Measurements from ENCODE around the gene IL17REL.

IL17REL gene

DNA sequence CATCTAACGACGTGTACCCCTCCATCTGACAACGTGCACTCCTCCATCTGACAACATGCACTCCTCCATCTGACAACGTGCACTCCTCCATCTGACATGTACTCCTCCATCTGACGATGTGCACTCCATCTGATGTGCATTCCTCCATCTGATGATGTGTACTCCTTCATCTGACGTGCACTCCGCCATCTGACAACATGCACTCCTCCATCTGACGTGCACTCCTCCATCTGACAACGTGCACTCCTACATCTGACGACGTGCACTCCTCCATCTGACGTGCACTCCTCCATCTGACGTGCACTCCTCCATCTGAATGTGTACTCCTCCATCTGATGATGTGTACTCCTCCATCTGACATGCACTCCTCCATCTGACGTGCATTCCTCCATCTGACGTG is 8.0 kb upstream of the IL17REL start:
- FAIRE-seq = no peak

DNA sequence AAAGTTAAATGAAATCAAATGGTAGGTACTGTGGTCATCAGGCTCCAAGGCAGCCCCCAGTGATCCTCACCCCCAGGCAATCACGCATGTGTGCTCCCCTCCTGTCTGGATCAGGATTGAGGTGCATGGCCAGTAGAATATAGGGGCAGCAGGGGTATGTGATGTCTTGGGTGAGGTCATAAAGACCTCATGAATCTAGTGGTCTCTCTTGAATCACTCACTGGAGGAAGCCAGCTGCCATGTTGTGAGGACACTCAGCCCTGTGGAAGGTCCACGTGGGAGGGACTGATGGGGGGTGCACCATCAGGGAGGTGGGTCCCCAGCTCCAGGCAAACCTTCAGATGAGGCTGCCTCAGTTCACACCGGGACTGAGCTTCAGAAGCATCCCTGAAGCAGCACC is 6.8 kb upstream of the IL17REL start:
- FAIRE-seq = no peak

DNA sequence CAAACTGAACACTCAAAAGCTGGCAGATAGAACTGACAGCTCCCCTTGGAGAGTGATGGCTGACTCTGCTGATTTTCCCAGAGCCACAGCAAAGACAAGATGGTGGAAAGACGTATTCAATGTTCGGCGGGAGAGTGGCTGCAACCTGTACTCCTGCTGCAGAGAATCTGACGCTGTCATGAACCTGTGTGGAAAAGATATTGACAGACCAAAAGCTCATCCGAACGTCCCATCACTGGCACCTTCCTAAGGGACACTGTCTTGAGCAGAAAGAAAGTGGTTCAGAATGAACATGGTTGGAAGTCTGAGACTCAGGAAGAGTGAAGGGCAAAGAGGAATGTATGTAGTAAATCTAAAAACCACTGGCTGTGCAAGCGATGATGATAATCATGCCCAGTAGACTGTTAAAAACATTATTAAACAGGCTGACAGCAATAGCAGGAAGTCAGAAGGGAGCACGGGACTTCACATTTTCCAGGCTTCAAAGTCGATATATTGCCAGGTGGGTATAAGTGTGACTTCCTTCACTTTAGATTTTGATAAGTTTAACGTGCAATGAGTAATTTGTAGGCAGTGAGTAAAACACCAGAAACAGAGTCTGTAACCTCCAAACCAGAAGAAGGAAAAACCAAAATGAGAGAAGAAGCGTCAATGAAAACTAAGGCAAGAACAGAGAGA is 6.2 kb upstream of the IL17REL start:
- no peak for FAIRE-seq

DNA sequence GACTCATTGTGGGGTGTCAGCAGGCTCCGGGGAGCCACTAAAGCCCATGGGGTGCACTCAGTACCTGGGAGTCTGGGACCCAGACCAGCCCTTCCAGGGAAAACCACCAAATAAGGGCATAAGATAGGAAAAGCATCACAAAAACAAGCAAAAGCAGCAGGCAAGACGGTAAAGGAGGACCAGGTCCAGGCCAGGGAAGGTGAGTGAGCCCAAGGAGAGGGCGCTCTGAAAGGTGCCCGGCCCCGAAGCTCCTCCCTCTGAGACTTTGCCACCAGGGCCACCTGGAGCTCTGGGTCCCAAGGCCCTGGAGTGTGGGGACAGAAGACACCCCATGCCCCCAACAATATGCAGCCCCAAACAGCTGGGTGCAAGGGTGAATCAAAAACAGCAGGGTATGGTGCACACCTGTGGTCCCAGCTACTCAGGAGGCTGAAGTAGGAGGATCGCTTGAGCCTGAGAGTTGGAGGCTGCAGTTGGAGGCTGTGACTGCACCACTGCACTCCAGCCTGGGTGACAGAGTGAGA is 5.2 kb upstream of the IL17REL start:
- no peak for FAIRE-seq

DNA sequence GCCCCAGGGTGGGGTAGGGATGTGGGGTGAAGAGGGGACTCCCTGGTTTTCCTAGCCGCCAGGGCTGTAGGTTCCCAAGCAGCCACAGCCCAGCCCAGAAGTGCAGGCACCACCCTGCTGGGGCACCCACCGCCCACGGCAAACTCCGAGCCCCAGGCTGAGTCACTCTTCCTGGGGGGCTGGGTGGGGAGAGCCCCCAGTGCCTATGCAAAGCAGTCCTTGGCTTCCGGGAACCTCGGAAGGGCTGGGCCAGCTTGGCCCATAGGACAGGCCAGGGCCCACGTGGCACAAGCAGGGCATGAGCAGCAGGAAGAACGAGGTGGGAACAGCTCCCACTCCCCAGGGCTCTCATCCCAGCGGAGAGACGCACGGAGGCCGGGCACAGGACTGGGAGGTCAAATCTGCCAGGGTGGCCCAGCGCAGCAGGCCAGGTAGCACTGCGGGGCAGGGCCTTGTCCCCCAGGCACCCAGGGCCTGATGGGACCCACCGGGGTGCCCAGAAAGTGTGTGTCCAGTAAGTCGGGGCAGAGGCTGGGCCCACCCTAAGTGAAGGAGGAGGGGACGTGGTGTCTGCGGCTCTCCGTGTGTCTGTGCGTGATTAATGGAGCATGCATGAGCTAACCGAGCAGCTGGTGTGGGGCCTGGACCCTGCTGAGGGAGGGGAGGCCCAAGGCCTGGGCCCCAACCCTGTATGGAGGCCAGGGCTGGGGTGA is 4.6 kb upstream of the IL17REL start:
- no peak for FAIRE-seq

DNA sequence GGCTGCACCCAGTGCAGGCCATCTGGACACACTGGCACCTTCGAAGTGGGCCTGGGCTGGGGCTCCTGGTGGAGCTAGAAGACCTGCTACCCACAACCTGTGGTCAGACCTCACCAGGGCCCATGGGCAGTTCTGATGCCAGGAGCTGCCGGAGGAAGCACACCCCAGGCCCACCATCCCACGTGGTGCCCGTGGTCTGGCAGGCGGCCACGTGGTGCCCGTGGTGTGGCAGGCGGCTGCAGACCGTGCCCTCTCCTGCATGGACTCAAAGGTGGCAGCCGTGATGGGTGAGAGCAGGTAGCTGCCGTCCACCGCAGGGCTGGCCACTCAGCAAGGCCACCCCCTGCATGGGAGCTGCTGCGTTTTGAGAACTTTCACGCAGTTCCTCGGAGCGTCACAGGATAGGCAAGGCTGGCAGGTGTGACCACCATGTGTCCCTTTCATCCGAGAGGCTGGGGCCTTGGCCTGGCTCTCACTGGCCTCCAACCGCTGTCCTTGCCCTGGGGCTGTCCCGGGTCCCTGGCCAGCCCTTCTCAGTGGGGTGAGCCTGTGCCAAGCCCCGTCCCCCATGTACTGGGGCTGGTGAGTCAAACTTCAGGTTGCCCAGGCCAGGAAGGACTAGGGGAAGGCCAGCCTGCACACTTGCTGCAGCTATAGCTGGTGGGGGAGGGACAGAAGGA is 3.9 kb upstream of the IL17REL start:
- no peak for FAIRE-seq

DNA sequence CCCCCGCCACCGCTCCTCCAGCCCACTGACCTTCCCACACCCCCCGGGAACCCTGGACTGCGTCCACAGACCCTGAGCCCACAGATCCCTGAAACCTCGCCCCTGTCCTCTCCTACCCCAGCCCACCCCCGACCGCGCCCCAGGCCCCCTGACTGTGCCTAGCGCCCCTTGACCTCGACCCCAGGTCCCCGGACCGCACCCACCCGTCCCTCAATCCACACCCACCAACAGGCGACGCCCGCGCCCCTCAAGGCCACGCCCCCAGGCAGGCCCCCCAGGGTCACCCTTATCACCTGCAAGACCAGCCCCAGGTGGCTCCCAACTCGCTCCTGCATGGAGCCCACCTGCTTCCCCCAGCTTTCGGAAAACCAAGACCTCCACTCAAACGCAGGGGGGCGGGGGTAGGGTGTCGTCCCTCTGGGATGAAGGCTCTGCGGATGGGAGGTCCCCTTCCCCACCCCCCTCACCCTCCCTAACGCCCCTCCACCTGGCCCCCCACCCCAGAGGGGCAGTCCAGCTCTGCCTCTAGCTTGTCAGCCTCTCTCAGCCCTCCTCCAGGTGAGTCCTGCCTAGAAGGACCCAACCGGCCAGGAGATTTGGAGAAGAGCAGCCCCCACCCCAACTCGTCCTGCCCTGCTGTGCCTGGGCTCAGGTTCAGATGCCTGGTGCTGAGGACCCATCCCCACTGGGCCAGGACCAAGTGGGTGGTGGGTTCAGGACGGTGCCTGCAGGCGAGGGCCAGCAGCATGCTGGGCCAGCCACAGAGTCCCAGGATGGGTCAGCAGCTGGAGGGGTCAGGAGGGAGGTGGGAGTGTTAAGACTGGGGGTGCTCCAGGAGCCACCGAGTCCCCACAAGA is 3.1 kb upstream of the IL17REL start:
- no peak for FAIRE-seq

DNA sequence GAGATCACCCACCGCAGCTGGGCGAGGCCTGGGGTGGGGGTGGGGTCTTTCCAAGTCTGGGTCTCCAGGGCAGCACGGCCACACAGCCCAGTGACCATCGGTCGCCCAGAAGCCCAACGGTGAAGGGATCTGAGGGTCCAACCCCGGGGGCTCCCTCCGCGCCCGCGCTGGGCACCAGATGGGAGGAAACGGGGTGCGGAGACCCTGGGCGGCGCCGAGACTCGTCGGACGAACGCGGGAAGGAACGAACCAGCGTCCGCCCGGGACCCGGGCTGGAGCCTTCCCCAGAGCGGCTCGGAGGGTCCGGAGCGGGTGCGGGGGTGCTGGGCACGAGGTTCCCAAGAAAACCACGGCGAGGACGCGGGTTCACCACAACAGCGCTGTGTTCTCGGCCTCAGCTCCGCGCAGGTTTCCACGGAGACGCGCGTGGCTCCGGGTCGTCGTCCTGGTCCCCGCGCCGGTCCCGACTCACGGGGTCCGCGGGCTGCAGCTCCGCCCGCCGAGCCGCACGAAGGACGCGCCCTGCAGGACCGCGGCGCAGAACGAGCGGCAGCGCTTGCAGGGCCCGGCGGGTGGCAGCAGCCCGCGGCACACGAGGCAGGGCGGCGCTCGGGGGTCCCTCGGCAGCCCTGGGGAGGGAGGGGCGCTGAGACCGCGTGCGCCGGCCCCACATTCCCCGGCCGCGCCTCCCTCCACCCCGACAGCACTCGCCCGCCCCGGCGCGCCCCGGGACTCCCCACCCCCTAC is 2.3 kb upstream of the IL17REL start:
- FAIRE-seq = no peak

DNA sequence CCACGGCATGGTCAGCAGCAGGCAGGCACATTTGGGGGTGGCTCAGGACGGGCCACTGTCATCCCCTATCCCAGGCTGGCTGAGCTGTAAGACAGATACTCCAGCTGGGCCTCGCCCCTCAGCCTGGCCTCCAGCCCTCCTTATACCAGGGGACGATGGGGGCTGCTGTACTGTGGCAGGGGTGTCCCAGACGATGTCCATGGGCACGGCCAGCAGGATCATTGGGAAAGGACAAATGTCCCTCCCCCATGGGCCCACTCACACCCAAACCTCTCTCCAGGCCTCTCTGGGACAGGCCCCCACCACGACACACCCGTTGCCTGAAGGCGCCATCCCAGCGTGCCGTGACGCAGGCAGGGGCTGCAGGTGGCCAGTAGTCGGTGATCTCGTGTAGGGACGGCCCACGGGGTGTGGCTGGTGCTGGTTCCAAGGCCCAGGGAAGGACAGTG is 1.5 kb upstream of the IL17REL start:
- FAIRE-seq = no peak

DNA sequence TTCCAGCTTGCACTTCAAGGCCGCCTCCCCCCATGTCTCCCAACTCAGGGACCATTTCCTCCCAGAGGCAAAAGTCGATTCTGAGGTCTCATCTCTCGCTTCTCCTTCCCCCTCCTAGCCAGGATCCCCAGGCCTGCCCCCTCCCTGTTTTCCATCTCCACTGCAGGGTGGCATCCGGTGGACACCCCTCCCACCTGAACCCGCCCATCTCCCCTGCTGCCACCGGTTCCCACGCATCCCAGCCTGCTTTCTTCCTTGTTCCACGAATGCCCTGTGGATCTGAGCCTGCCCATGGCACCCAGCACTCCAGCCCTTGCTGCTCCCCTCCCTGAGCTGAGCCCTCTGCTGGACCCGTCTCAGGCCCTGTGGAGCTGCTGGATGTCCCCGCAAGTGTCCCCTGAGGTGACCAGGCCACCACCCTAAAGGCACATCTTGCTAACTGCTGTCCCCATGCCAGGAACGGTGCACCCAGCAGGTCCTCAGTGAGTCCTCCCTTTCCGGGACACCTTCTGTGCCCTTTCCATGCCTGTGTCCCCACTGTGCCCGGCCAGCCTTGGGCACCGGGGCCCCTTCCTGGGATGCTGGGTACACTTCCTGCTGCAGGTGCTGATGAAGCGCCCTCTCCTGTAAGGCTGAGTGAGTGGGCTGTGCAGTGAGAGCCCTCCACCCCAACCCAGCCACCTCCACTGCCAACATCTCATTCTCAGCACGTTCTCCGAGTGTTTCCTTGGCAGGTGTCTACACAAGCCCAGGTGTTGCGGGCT is 936 bp downstream of the IL17REL start:
- FAIRE-seq = no peak

DNA sequence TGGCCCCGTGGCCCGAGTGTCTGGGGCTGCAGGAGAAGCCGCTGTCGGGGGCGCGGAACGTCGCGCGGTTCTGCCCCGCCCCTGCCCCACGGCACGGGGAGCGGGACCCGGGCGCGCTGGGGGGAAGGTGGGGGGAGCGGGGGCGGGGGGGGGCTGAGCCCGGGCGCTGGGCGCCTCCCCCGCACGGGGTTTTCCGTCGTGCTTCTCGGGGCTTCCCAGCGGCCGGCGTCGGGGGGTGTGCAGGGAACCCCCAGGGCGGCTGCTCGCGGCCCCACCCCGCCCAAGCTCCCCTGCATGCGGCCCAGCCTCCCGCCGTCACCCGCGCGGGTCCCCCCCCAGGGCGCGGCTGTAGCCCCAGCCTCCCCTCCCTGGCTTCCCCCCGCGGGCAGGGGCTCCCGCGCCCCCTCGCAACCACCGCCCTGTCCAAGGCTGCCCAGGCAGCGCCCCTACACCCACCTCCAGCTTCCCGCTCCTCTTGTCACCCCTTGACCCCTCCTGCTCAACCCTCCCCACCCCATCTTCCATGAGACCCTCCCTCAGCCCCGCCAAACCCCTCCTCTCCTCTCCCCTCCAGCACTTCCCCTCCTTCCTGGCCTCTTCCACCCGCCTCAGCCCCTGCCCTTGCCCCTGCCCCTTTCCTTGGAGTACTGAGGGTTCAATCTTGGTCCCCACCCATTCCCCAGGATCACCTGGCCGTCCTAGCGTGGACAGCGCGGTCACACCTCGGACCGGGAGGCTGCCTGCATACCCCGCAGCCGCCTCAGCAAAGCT is 1.7 kb downstream of the IL17REL start:
- no peak for FAIRE-seq

DNA sequence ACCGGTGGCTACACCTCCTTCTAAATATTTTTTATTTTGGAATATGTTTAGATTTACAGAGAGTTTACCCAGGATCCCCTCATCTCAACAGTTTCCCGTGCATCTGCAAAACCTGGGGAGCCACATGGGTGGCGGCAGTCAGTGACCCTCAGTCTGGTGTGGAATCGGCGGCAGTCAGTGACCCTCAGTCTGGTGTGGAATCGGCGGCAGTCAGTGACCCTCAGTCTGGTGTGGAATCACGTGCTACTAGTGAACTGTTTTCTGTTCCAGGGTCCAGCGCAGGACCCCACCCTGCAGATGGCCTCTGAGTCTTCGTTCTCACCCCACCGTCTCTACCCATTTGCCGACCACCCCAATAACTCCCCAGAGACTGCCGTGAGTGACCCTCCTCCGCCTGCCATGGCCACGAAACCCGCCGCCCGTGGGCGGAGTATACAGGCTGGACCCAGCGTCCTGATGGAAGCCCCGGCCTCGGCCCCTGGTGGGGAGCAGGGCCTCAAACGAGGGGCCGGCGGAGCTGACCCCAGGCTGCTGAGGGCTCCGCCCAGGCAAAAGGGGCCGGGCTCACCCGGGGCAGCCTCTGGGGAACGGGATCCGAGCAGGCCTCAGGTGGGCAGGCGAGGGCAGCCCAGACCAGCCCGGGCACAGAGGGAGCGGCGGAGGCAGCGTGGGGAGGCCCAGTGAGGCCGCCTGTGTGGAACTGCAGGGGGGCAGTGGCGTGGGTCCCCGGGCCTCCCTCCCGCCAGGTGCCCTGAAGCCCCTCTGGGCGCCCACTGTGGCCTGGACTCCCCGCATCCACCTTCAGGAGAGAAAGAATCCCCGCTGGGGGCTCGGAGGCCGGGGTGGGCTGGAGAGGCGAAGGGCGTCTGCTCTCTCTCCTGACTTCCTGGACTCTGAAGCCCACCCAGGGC is 2.5 kb downstream of the IL17REL start:
- no peak for FAIRE-seq

DNA sequence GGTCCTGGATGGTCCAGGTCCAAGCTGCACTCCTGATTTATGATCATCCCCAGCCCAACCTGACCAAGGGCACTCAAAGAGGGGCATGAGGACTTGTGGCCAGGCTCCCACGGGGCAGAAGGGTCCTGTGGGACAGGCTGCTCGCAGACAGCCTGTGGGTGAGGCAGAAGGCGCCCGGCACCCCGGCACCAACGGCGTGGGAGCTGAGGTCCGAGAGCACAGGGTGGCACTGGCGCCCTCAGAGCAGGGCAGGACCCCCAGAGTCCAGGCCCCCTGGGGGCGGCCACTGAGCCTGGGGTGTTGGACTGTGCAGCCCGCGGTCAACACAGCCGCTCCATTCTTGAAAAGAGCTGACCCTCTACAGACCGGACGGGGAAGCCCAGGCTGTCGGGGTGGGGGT is 3.3 kb downstream of the IL17REL start:
- FAIRE-seq = no peak

DNA sequence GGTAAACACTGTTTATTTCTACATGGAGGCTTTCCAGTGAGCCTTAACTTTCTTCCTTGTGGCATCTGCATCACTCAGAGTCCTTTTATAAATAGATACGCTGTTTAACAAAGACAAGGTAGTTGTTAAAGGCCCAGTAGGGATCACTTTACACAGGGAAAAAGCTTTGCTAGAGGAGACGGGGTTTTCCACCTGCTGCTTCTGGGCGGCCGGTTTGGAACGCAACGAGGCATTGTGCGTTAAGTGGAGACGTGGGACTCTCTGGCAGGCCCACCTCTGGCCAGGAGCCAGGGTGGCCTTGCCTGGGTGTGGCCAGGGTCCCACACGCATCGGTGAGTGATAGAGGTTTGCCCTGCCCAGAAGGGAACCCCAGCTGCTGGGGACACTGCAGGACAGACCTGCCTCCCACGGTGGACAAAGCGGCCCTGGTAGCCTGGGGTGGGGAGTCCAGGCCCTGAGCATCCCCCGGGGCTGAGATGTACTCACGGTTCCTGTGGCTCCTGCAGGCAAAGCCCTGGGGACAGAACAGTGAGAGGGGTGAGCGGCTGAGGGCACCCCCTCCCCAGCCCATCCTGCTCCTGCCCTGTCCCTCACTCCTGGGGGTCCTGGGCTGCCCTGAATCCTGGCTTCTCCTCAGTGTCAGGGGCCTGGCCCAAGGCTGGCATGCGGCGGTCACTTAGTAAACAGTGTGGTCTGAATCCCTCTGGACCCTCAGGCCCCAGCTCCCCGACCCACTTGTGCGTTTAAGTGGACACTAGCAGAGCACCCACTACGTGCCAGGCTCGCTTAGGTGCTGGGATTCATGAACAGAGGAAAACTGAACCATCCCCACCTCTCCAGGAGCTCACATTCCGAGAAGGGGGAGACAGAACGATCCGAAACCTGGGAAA is 4.2 kb downstream of the IL17REL start:
- FAIRE-seq = no peak

DNA sequence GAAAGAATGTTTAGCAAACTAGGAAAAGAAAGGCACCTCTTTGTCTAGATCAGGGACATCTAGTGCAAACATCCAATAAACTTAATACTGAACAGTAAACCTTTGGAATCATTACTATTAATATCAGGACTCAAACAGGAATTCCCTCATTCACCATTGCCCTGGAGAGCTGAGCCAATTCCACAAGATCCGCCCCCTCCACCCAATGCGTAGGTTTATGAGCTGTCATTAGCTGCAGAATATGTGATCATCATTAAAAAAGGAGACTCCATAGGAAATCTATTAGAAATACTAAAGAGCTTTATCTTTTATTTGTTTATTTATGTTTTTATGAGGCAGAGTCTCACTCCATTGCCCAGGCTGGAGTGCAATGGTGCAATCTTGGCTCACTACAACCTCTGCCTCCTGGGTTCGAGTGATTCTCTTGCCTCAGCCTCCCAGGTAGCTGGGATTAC is 5.5 kb downstream of the IL17REL start:
- no peak for FAIRE-seq

DNA sequence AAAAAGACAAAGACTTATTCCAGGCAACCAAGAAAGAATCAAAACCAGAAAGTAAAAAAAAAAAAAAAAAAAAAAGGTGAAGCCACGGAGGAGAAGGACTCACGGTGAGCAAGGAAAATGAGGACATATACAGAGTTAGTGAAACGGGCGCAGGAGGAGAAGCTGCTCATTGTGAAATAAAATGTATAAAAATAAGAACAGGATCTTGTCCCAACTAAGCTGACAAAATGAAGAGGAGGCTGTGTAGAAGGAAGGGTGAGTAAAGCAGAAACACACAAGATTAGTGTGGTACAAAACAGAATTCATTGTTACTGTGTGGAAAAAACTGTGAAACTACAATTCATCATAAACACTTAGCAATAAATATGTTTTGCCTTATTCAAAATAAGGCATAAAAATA is 7.6 kb downstream of the IL17REL start:
- no peak for FAIRE-seq

DNA sequence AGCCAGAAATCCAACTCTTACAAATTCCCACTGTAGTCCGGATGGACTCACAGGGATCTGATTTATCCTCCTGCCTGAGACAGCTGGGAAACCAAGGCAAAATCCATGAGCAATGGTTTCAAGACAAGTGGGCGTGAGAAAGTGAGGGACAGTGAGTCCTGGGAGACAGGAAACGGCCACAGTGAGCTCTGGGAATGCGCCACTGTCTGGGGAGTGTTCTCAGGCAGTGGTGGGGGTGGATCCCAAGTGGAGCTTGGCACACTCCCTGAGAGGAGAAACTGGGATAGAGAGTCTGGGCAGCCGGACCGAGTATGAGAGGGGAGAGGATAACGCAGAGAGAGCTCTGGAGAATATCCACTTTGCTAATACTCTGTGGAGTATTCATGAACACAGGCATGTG is 9.8 kb downstream of the IL17REL start:
- no peak for FAIRE-seq
